SH-SY5Y (cell line): ENCODE measurements around the gene ZP2.

Source experiments
- GATA2 ChIP-seq: IDR thresholded peaks from 2 replicates; pipeline ENCODE4 v1.6.1; 2011; ENCODE audit warnings: mild to moderate bottlenecking, low read depth, low read length
- GATA3 ChIP-seq: IDR thresholded peaks from 2 replicates; pipeline ENCODE4 v1.6.1; 2011; ENCODE audit warnings: low read depth, mild to moderate bottlenecking, low read length, moderate library complexity

- TF ChIP-seq GATA2 = no peak
- no peak for TF ChIP-seq GATA3
These were observed 21.4 kb downstream of the ZP2 start for GRCh38 chr16:21190013-21190412.
